ENCODE data around the gene CEACAM4. TPM values are rescaled to one million over a fixed set of nuclear protein-coding genes. Genes with fewer than 3 reads are reported as not detected.

The CEACAM4 gene
- total RNA-seq, 1 experiment from 2014 or later, result not detected

- Mint-ChIP-seq H3K36me3 (ENCODE audit: insufficient read depth, unreplicated experiment) (no peaks in the 10 kb centered on the region), H3K27ac (ENCODE audit: low read depth, unreplicated experiment) (no peak overlapping the region), H3K4me3 (ENCODE audit: unreplicated experiment) (no peak overlapping the region), H3K9me3 (ENCODE audit: unreplicated experiment) (peaks cover 6% of the 10 kb centered on the region), H3K27me3 (ENCODE audit: insufficient read depth, unreplicated experiment) (peaks cover 64% of the 10 kb centered on the region), H3K4me1 (ENCODE audit: insufficient read depth, unreplicated experiment) (no peaks in the 10 kb centered on the region)
- BruUV-seq (replicated peaks), result no TSS peak
- no peak for DNase-seq (ENCODE audit: unreplicated experiment)
- ChIA-PET POLR2A (interaction anchor here (0.7 kb wide), 1 partner anchor 171 kb away, joined by 3 read pairs; no protein-coding TSS in a partner anchor), CTCF (interaction anchor here (0.7 kb wide), 1 partner anchor 168 kb away, joined by 3 read pairs; the partner anchor contains the start of gene CEACAM3)
- intact Hi-C loops (cut with micrococcal nuclease), result no loop called here
- TF ChIP-seq CTCF (IDR thresholded peaks at IDR 0.05; ENCODE audit: unreplicated experiment), result no peak
Measured at GRCh38 chr19:41627966-41628675, 1.2 kb upstream of the CEACAM4 start.

- TF ChIP-seq CTCF (IDR thresholded peaks at IDR 0.05; ENCODE audit: unreplicated experiment), result no peak
- no peak overlapping the region for H3K27ac Mint-ChIP-seq (ENCODE audit: low read depth, unreplicated experiment)
- peaks cover 83% of the 10 kb centered on the region for H3K27me3 Mint-ChIP-seq (ENCODE audit: insufficient read depth, unreplicated experiment)
- ChIA-PET CTCF (interaction anchor here (0.6 kb wide), 1 partner anchor 37 kb away, joined by 4 read pairs; no protein-coding TSS in a partner anchor), POLR2A (interaction anchor here (0.7 kb wide), 1 partner anchor 177 kb away, joined by 3 read pairs; no protein-coding TSS in a partner anchor)
- H3K36me3 Mint-ChIP-seq (ENCODE audit: insufficient read depth, unreplicated experiment), result no peaks in the 10 kb centered on the region
- peaks cover 6% of the 10 kb centered on the region for H3K9me3 Mint-ChIP-seq (ENCODE audit: unreplicated experiment)
- no peak overlapping the region for H3K4me3 Mint-ChIP-seq (ENCODE audit: unreplicated experiment)
- H3K4me1 Mint-ChIP-seq (ENCODE audit: insufficient read depth, unreplicated experiment), result no peaks in the 10 kb centered on the region
- BruUV-seq (replicated peaks), result no TSS peak
- DNase-seq (ENCODE audit: unreplicated experiment), result no peak
- intact Hi-C loops (cut with micrococcal nuclease), result no loop called here
Measured at GRCh38 chr19:41626278-41626677, 596 bp downstream of the CEACAM4 start.

DNA sequence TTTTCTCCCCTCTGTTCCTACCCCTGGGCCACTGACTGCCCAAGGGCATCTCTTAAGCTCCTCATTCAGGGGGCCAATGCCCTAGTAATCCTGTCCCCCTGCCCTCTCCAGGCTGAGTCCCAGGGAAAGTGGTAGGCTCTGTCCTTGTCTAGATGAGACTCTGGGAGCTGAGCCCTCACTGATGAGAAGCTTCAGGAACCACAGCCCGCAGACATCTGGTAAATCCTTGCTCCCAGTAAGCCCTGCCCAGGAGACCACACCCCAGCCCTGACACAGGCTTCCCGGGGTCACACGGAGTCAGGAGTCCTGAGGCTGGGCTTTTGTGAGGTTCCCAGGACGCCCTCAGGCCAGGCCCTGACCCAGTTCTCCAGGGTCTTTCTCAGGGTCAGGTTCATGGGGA lies 1.9 kb downstream of the CEACAM4 start:
- peaks cover 95% of the 10 kb centered on the region for H3K27me3 Mint-ChIP-seq (ENCODE audit: insufficient read depth, unreplicated experiment)
- POLR2A ChIA-PET, result no interaction called here

More for the DNA sequence above, 1.9 kb downstream of the CEACAM4 start:
- Mint-ChIP-seq H3K36me3 (ENCODE audit: insufficient read depth, unreplicated experiment) (no peaks in the 10 kb centered on the region), H3K4me3 (ENCODE audit: unreplicated experiment) (no peak overlapping the region), H3K27ac (ENCODE audit: low read depth, unreplicated experiment) (no peak overlapping the region), H3K9me3 (ENCODE audit: unreplicated experiment) (peaks cover under 1% of the 10 kb centered on the region), H3K4me1 (ENCODE audit: insufficient read depth, unreplicated experiment) (no peaks in the 10 kb centered on the region)
- DNase-seq (ENCODE audit: unreplicated experiment), result no peak
- no peak for TF ChIP-seq CTCF (IDR thresholded peaks at IDR 0.05; ENCODE audit: unreplicated experiment)
- no TSS peak for BruUV-seq (replicated peaks)
- intact Hi-C loops (cut with micrococcal nuclease), result no loop called here
- CTCF ChIA-PET, result interaction anchor here (0.7 kb wide), 1 partner anchor 132 kb away, joined by 3 read pairs; no protein-coding TSS in a partner anchor

Measured in MCF 10A (cell line).